NCI-H2227 (cell line): ENCODE data around the gene PRKCH.

Source experiments
- DNase-seq: peaks from one replicate; lab custom pipeline; 2025; ENCODE audit not compliant: unreplicated experiment; lab: John Stamatoyannopoulos, UW

The PRKCH gene

DNA sequence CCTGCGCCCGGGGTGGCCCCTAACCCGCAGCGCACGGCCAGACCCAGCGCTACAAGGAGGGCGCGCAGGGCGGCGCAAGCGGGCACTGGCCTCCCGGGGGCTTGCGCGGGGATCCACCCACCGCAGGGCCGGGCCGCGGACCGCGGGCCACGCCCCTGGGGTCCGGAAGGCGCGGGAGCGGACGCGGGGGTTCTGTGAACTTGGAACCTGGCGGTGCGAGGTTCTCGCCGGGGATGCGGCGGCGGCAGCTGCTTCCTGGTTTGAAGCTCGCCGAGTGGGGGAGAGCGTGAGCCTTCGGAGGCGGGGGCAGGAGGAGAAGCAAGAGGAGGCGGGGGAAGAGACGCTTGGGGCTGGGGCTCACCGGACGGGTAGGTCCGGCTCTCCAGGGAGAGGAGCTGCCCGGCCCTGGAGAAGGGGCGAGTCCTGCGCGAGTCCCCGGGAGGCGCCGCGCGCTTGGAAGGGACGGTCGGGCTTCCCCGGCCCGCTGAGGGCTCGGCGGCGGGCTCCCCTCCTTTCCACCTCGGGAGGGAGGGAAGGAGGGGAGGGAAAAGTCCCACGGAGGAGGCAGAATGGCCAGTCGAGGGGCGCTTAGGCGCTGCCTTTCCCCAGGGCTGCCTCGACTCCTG, at the start of gene PRKCH:
PRKCH (plus strand) TSS at position 195 of the 626 bp plus-strand sequence. CDS start 523 bp downstream, outside the sequence.
- peak; percentile 26 for DNase-seq

GRCh38 chr14:61277232-61277631, 44.1 kb upstream of the PRKCH start:
- no peak for DNase-seq

GRCh38 chr14:61277784-61278183, 43.6 kb upstream of the PRKCH start:
- DNase-seq = no peak

GRCh38 chr14:61279082-61279481, 42.3 kb upstream of the PRKCH start:
- no peak for DNase-seq

DNA sequence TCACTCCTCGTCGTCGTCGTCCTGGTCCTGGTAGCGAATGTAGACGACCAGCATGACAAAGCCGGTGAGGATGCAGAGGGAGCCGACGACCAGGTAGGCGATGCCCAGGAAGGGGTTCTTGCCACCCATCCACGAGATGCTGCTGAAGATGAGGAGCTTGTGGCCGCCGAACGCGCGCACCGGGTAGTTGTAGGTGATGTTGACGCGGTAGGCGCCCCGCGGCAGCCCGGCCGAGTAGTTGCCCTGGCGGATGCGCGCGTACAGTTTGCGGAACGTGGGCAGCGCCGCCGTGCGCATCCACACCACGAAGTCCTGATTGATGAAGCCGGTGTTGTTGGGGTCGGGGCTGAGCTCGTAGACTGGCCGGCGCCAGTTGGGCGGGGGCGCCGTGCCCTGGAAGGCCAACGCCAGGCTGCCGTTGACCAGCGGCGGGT, 41.3 kb upstream of the PRKCH start:
- no peak for DNase-seq

- peak; percentile 28 for DNase-seq
These were observed 40.7 kb upstream of the PRKCH start for GRCh38 chr14:61280526-61281185.

- DNase-seq = no peak
These were observed 40.0 kb upstream of the PRKCH start, which contains the start of gene TMEM30B for GRCh38 chr14:61281186-61281947. Gene TMEM30B (minus strand): TSS chr14:61281338. CDS start chr14:61281147, 191 bp downstream.

- no peak for DNase-seq
These were observed 39.5 kb upstream of the PRKCH start for GRCh38 chr14:61281948-61282275.

GRCh38 chr14:61282746-61283145, 38.6 kb upstream of the PRKCH start:
- no peak for DNase-seq

DNA sequence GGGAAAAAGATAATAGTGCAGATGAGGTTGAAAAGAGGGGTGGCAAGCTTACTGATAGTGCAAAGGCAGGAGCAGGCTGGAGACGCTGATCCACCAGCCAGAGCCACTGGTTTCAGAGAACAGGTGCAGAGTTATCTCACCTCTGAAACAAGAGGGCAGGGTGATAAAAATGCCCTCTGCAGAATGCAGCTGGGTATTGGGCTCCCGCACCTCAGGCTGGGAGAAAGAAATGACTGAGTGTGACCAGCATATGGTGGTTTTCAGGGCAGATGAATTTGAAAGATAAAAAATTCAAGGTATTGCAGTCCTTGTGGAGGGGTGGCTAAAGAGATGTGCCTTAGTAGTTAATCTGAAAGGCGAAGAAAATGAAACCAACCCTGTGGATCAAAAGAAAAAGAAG, 37.4 kb upstream of the PRKCH start:
- DNase-seq = no peak

DNA sequence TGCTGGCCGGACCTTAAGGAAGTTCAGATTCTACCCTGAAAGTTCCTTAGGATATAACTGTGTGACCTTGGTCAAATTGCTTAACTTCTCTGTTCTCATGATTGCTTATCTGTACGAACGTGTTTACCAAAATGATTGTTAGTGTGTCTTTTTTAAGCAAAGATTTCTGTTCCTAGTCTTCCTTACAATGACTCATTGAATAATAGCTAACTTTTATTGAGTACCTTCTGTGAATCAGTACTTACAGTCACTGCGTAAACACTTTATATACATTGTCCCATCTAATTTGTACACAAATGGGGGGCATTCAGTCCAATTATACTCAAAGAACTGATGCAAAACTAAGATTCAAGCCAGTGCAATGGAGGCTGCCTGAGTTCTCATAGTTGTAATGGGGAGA, 36.0 kb upstream of the PRKCH start:
- DNase-seq = no peak

GRCh38 chr14:61287196-61287595, 34.2 kb upstream of the PRKCH start:
- DNase-seq = no peak

DNA sequence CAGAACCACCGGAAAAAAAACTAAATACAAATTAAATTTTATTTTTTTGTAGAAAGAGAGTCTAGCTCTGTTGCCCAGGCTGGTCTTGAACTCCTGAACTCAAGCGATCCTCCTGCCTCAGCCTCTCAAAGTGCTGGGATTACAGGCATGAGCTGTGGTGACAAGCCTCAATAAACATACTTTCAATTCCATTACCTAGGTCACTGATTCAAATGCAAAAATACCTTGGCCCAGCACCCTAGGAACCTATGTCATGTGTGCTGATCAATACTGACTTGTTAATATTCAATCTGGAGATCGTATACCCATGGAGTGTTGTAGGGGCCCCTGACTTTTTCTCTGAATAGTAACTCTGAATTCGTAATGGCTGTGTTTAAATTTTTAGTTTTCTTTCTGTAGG, 33.2 kb upstream of the PRKCH start:
- DNase-seq = no peak

GRCh38 chr14:61288720-61289119, 32.7 kb upstream of the PRKCH start:
- no peak for DNase-seq

GRCh38 chr14:61290701-61291100, 30.7 kb upstream of the PRKCH start:
- DNase-seq = no peak

DNA sequence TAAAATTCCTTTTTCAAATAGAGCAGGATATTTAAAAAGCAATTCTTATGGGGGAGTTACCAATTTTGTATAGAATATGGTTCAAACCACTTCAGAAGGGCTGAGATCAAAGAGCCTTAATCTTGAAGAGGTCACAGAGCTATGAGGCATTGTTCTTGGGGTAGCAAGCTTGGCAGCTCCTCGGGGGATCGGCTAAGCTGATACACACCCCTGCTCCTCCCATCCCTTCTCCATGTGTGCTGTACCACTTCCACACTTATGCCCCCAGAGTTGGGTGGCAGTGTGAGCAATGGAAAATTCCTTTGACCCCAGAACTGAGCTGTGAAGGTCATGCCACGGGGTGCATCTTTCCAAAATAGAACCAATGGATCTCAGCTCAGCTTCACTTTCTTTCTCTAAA, 25.2 kb upstream of the PRKCH start:
- no peak for DNase-seq

GRCh38 chr14:61296719-61297502, 24.5 kb upstream of the PRKCH start:
- DNase-seq = peak; percentile 17

GRCh38 chr14:61297581-61297980, 23.8 kb upstream of the PRKCH start:
- no peak for DNase-seq

GRCh38 chr14:61298824-61299223, 22.6 kb upstream of the PRKCH start:
- no peak for DNase-seq

- DNase-seq = no peak
These were observed 21.2 kb upstream of the PRKCH start for GRCh38 chr14:61300209-61300608.

- no peak for DNase-seq
These were observed 20.6 kb upstream of the PRKCH start for GRCh38 chr14:61300754-61301153.
